GM12878 (cell line): ENCODE results near the gene KRTAP5-11.
"Not testable (repeated sequence)": the region's sequence is repeated elsewhere in the genome, so short reads cannot be mapped to it uniquely, and the experiment has no call there.

Source experiments
- EED ChIP-seq: sonication (generic); IDR thresholded peaks from 2 replicates; pipeline ENCODE4 v1.6.1; 2016; ENCODE audit warnings: antibody characterized with exemption, low read depth
- EP300 ChIP-seq, 2 experiments: fragments of 150-350 bp in 1 of 2; IDR thresholded peaks; 2 replicates each; pipeline ENCODE4 v1.6.1; 2011 to 2012; ENCODE audit warnings: low read depth in 2 of 2, low read length in 2 of 2, borderline replicate concordance in 1 of 2, improper control_type of control experiment in 1 of 2, inconsistent platforms in 1 of 2; ENCODE audit not compliant: control insufficient read depth in 1 of 2
- FOS ChIP-seq: IDR thresholded peaks from 3 replicates; pipeline ENCODE4 v1.6.1; 2011; ENCODE audit warnings: borderline replicate concordance; ENCODE audit not compliant: insufficient read length; ENCODE audit errors: extremely low read depth
- GATAD2B ChIP-seq: fragments of 450-650 bp; conservative IDR thresholded peaks from 2 replicates; pipeline ENCODE4 v1.6.1; 2017; ENCODE audit warnings: low read depth, mild to moderate bottlenecking, moderate library complexity
- JUND ChIP-seq: IDR thresholded peaks from 2 replicates; pipeline ENCODE4 v1.6.1; 2012; ENCODE audit warnings: low read depth, mild to moderate bottlenecking, low read length, improper control_type of control experiment, moderate library complexity
- POLR2A ChIP-seq: IDR thresholded peaks from 2 replicates; pipeline ENCODE4 v1.6.1; 2011; ENCODE audit warnings: low read depth, mild to moderate bottlenecking, low read length
- TCF7 ChIP-seq: IDR thresholded peaks from 2 replicates; pipeline ENCODE4 v1.6.1; 2014; ENCODE audit warnings: antibody characterized with exemption, borderline replicate concordance
- TF ChIP-seq, protein P1 (sequence below), 3 experiments: IDR thresholded peaks in 2 of 3; conservative IDR thresholded peaks in 1 of 3; 2 replicates each; pipeline ENCODE4 v1.5.1; 2011; ENCODE audit warnings: low read depth in 3 of 3, low read length in 3 of 3, mild to moderate bottlenecking in 3 of 3, control low read depth in 2 of 3, moderate library complexity in 2 of 3, inconsistent platforms in 1 of 3, mixed read lengths in 1 of 3; ENCODE audit not compliant: control insufficient read depth in 2 of 3, insufficient read depth in 1 of 3; ENCODE audit errors: extremely low read depth in 1 of 3
- TF ChIP-seq, protein P2 (sequence below): fragments of 450-650 bp; formaldehyde crosslinking; IDR thresholded peaks from 2 replicates; pipeline ENCODE4 v1.4.0; 2022; ENCODE audit warnings: mild to moderate bottlenecking, moderate library complexity
- TF ChIP-seq, protein P3 (sequence below): IDR thresholded peaks from 2 replicates; pipeline ENCODE4 v1.6.1; 2012; ENCODE audit warnings: low read depth, low read length, improper control_type of control experiment
- TF ChIP-seq, protein P4 (sequence below): IDR thresholded peaks from 2 replicates; pipeline ENCODE4 v1.6.1; 2011; ENCODE audit warnings: borderline replicate concordance, low read depth, mild to moderate bottlenecking, moderate library complexity, mixed read lengths, low read length; ENCODE audit not compliant: insufficient read depth; ENCODE audit errors: extremely low read length

GRCh38 chr11:71631551-71631950 lies 48.9 kb upstream of the KRTAP5-11 start:
- not testable (repeated sequence) for TF ChIP-seq FOS; JUND; TCF7; EP300 (IDR thresholded peaks at IDR 0.05; ENCODE audit: borderline replicate concordance in 1 of 2, control insufficient read depth in 1 of 2, low read depth in 2 of 2, low read length in 2 of 2); EED; POLR2A; GATAD2B
- TF ChIP-seq, protein P1, sequence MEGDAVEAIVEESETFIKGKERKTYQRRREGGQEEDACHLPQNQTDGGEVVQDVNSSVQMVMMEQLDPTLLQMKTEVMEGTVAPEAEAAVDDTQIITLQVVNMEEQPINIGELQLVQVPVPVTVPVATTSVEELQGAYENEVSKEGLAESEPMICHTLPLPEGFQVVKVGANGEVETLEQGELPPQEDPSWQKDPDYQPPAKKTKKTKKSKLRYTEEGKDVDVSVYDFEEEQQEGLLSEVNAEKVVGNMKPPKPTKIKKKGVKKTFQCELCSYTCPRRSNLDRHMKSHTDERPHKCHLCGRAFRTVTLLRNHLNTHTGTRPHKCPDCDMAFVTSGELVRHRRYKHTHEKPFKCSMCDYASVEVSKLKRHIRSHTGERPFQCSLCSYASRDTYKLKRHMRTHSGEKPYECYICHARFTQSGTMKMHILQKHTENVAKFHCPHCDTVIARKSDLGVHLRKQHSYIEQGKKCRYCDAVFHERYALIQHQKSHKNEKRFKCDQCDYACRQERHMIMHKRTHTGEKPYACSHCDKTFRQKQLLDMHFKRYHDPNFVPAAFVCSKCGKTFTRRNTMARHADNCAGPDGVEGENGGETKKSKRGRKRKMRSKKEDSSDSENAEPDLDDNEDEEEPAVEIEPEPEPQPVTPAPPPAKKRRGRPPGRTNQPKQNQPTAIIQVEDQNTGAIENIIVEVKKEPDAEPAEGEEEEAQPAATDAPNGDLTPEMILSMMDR (IDR thresholded peaks at IDR 0.05 in 2 of 3, conservative IDR thresholded peaks at IDR 0.05 in 1 of 3; ENCODE audit: control insufficient read depth in 2 of 3, extremely low read depth in 1 of 3, insufficient read depth in 1 of 3, low read depth in 3 of 3, low read length in 3 of 3) = not testable (repeated sequence)
- TF ChIP-seq, protein P2, sequence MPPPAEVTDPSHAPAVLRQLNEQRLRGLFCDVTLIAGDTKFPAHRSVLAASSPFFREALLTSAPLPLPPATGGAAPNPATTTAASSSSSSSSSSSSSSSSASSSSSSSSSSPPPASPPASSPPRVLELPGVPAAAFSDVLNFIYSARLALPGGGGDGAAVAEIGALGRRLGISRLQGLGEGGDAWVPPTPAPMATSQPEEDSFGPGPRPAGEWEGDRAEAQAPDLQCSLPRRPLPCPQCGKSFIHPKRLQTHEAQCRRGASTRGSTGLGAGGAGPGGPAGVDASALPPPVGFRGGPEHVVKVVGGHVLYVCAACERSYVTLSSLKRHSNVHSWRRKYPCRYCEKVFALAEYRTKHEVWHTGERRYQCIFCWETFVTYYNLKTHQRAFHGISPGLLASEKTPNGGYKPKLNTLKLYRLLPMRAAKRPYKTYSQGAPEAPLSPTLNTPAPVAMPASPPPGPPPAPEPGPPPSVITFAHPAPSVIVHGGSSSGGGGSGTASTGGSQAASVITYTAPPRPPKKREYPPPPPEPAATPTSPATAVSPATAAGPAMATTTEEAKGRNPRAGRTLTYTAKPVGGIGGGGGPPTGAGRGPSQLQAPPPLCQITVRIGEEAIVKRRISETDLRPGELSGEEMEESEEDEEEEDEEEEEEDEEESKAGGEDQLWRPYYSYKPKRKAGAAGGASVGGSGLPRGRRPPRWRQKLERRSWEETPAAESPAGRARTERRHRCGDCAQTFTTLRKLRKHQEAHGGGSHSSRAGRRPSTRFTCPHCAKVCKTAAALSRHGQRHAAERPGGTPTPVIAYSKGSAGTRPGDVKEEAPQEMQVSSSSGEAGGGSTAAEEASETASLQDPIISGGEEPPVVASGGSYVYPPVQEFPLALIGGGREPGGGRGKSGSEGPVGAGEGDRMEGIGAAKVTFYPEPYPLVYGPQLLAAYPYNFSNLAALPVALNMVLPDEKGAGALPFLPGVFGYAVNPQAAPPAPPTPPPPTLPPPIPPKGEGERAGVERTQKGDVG (CRISPR knock-in tag) = not testable (repeated sequence)
- TF ChIP-seq, protein P3, sequence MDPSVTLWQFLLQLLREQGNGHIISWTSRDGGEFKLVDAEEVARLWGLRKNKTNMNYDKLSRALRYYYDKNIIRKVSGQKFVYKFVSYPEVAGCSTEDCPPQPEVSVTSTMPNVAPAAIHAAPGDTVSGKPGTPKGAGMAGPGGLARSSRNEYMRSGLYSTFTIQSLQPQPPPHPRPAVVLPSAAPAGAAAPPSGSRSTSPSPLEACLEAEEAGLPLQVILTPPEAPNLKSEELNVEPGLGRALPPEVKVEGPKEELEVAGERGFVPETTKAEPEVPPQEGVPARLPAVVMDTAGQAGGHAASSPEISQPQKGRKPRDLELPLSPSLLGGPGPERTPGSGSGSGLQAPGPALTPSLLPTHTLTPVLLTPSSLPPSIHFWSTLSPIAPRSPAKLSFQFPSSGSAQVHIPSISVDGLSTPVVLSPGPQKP = not testable (repeated sequence)
- TF ChIP-seq, protein P4, sequence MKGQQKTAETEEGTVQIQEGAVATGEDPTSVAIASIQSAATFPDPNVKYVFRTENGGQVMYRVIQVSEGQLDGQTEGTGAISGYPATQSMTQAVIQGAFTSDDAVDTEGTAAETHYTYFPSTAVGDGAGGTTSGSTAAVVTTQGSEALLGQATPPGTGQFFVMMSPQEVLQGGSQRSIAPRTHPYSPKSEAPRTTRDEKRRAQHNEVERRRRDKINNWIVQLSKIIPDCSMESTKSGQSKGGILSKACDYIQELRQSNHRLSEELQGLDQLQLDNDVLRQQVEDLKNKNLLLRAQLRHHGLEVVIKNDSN = not testable (repeated sequence)
